Measurements from ENCODE around the gene COA8.

DNA sequence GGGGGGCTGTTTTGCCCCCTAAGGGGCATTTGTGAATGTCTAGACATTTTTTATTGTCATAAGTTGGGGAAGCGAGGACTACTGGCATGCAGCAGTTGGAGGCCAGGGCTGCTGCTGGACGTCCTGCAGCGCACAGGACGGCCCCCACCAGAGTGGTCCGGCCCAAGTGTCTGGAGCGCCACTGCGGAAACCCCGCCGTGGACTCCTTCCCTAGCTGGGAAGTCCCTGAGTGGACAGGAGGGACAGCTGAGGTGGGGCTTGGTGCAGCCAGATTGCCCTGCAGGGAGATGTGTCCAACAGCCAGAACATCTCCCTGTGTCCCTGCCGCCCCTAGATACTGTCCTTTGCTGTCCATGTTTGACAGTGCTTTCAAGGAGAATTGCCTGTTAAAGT, 45.6 kb upstream of the COA8 start:
- no peak for TF ChIP-seq RAD21 (IDR thresholded peaks at IDR 0.05; ENCODE audit: low read depth)
- TF ChIP-seq TAF1 (IDR thresholded peaks at IDR 0.05; ENCODE audit: low read depth), result no peak
- TF ChIP-seq, protein P1, sequence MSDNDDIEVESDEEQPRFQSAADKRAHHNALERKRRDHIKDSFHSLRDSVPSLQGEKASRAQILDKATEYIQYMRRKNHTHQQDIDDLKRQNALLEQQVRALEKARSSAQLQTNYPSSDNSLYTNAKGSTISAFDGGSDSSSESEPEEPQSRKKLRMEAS (IDR thresholded peaks at IDR 0.05), result no peak
- TF ChIP-seq EP300 (IDR thresholded peaks at IDR 0.05; ENCODE audit: borderline replicate concordance), result no peak
- TF ChIP-seq, protein P2, sequence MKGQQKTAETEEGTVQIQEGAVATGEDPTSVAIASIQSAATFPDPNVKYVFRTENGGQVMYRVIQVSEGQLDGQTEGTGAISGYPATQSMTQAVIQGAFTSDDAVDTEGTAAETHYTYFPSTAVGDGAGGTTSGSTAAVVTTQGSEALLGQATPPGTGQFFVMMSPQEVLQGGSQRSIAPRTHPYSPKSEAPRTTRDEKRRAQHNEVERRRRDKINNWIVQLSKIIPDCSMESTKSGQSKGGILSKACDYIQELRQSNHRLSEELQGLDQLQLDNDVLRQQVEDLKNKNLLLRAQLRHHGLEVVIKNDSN (IDR thresholded peaks at IDR 0.05), result no peak
- TF ChIP-seq YY1 (IDR thresholded peaks at IDR 0.05; ENCODE audit: low read depth), result no peak
- no peak for TF ChIP-seq FOXM1 (IDR thresholded peaks at IDR 0.05; ENCODE audit: borderline replicate concordance, low read depth)
- no peak for TF ChIP-seq EGR1 (IDR thresholded peaks at IDR 0.05)
- no peak for TF ChIP-seq TEAD4 (IDR thresholded peaks at IDR 0.05)
- no peak for TF ChIP-seq CEBPB (IDR thresholded peaks at IDR 0.05)
- no peak for TF ChIP-seq TCF12 (IDR thresholded peaks at IDR 0.05; ENCODE audit: low read depth)

Data from Ishikawa (cell line).